Measurements from ENCODE around the gene PDE7B.

Gene PDE7B

GRCh38 chr6:136038531-136038930, 187.0 kb downstream of the PDE7B start:
- no peak for DNase-seq
- H3K4me3 Mint-ChIP-seq: no peak overlapping the region
- H3K4me1 Mint-ChIP-seq: peaks cover 13% of the 10 kb centered on the region
- H3K27me3 Mint-ChIP-seq: peaks cover 10% of the 10 kb centered on the region
- no peaks in the 10 kb centered on the region for H3K36me3 Mint-ChIP-seq (ENCODE audit: low read depth)
- no peak for ATAC-seq
- no peak overlapping the region for H3K27ac Mint-ChIP-seq
- no peaks in the 10 kb centered on the region for H3K9me3 Mint-ChIP-seq

GRCh38 chr6:136039185-136039584, 187.7 kb downstream of the PDE7B start:
- DNase-seq (no peak), ATAC-seq (no peak)
- Mint-ChIP-seq H3K27me3 (peaks cover 10% of the 10 kb centered on the region), H3K27ac (no peak overlapping the region), H3K36me3 (ENCODE audit: low read depth) (no peaks in the 10 kb centered on the region), H3K9me3 (no peaks in the 10 kb centered on the region), H3K4me1 (peaks cover 13% of the 10 kb centered on the region), H3K4me3 (no peak overlapping the region)

GRCh38 chr6:136050475-136050874, 199.0 kb downstream of the PDE7B start:
- Mint-ChIP-seq H3K9me3 (peaks cover 4% of the 10 kb centered on the region), H3K4me3 (no peak overlapping the region), H3K27ac (no peak overlapping the region), H3K36me3 (ENCODE audit: low read depth) (peaks cover 2% of the 10 kb centered on the region), H3K4me1 (peaks cover 8% of the 10 kb centered on the region), H3K27me3 (no peaks in the 10 kb centered on the region)
- no peak for DNase-seq
- no peak for ATAC-seq

GRCh38 chr6:136051140-136051775, 199.8 kb downstream of the PDE7B start:
- no peak overlapping the region for H3K27ac Mint-ChIP-seq
- no peak overlapping the region for H3K4me3 Mint-ChIP-seq
- no peak for ATAC-seq
- H3K4me1 Mint-ChIP-seq: peaks cover 8% of the 10 kb centered on the region
- H3K27me3 Mint-ChIP-seq: peaks cover 1% of the 10 kb centered on the region
- peaks cover 4% of the 10 kb centered on the region for H3K9me3 Mint-ChIP-seq
- DNase-seq: no peak
- peaks cover 2% of the 10 kb centered on the region for H3K36me3 Mint-ChIP-seq (ENCODE audit: low read depth)

GRCh38 chr6:136052031-136052430, 200.5 kb downstream of the PDE7B start:
- H3K4me3 Mint-ChIP-seq: no peak overlapping the region
- ATAC-seq (no peak), DNase-seq (no peak)

GRCh38 chr6:136058852-136059251, 207.4 kb downstream of the PDE7B start:
- Mint-ChIP-seq H3K27ac (no peak overlapping the region), H3K27me3 (peaks cover 6% of the 10 kb centered on the region), H3K36me3 (ENCODE audit: low read depth) (no peaks in the 10 kb centered on the region), H3K9me3 (no peaks in the 10 kb centered on the region), H3K4me3 (no peak overlapping the region), H3K4me1 (no peaks in the 10 kb centered on the region)
- ATAC-seq (no peak), DNase-seq (no peak)

More at GRCh38 chr6:136052031-136052430, 200.5 kb downstream of the PDE7B start:
- peaks cover 8% of the 10 kb centered on the region for H3K4me1 Mint-ChIP-seq
- peaks cover 1% of the 10 kb centered on the region for H3K27me3 Mint-ChIP-seq
- H3K9me3 Mint-ChIP-seq: peaks cover 4% of the 10 kb centered on the region
- H3K36me3 Mint-ChIP-seq (ENCODE audit: low read depth): peaks cover 2% of the 10 kb centered on the region
- H3K27ac Mint-ChIP-seq: no peak overlapping the region

GRCh38 chr6:136059308-136059707, 207.8 kb downstream of the PDE7B start:
- DNase-seq (no peak), ATAC-seq (no peak)
- H3K36me3 Mint-ChIP-seq (ENCODE audit: low read depth): no peaks in the 10 kb centered on the region
- no peak overlapping the region for H3K27ac Mint-ChIP-seq
- peaks cover 6% of the 10 kb centered on the region for H3K27me3 Mint-ChIP-seq
- no peaks in the 10 kb centered on the region for H3K9me3 Mint-ChIP-seq
- no peak overlapping the region for H3K4me3 Mint-ChIP-seq
- no peaks in the 10 kb centered on the region for H3K4me1 Mint-ChIP-seq

- Mint-ChIP-seq H3K27me3 (peaks cover 6% of the 10 kb centered on the region), H3K4me1 (no peaks in the 10 kb centered on the region), H3K36me3 (ENCODE audit: low read depth) (no peaks in the 10 kb centered on the region), H3K4me3 (no peak overlapping the region), H3K9me3 (no peaks in the 10 kb centered on the region), H3K27ac (no peak overlapping the region)
- no peak for DNase-seq
- ATAC-seq: no peak
Observed at GRCh38 chr6:136060052-136060451, 208.6 kb downstream of the PDE7B start.

- H3K4me1 Mint-ChIP-seq: no peaks in the 10 kb centered on the region
- peaks cover 6% of the 10 kb centered on the region for H3K27me3 Mint-ChIP-seq
- no peaks in the 10 kb centered on the region for H3K36me3 Mint-ChIP-seq (ENCODE audit: low read depth)
- H3K9me3 Mint-ChIP-seq: no peaks in the 10 kb centered on the region
- no peak overlapping the region for H3K4me3 Mint-ChIP-seq
- ATAC-seq (no peak), DNase-seq (no peak)
- no peak overlapping the region for H3K27ac Mint-ChIP-seq
Observed at GRCh38 chr6:136060759-136061158, 209.3 kb downstream of the PDE7B start.

GRCh38 chr6:136061701-136062100, 210.2 kb downstream of the PDE7B start:
- Mint-ChIP-seq H3K4me1 (no peaks in the 10 kb centered on the region), H3K4me3 (no peak overlapping the region)

GRCh38 chr6:136063096-136063495, 211.6 kb downstream of the PDE7B start:
- no peaks in the 10 kb centered on the region for H3K36me3 Mint-ChIP-seq (ENCODE audit: low read depth)
- no peaks in the 10 kb centered on the region for H3K9me3 Mint-ChIP-seq
- H3K4me3 Mint-ChIP-seq: no peak overlapping the region
- H3K27me3 Mint-ChIP-seq: peaks cover 4% of the 10 kb centered on the region
- no peak for DNase-seq
- H3K27ac Mint-ChIP-seq: no peak overlapping the region
- no peak for ATAC-seq
- H3K4me1 Mint-ChIP-seq: no peaks in the 10 kb centered on the region

More at GRCh38 chr6:136061701-136062100, 210.2 kb downstream of the PDE7B start:
- ATAC-seq (no peak), DNase-seq (no peak)
- Mint-ChIP-seq H3K27me3 (peaks cover 4% of the 10 kb centered on the region), H3K9me3 (no peaks in the 10 kb centered on the region), H3K36me3 (ENCODE audit: low read depth) (no peaks in the 10 kb centered on the region), H3K27ac (no peak overlapping the region)

GRCh38 chr6:136066005-136066404, 214.5 kb downstream of the PDE7B start:
- no peak overlapping the region for H3K27ac Mint-ChIP-seq
- no peaks in the 10 kb centered on the region for H3K9me3 Mint-ChIP-seq
- no peaks in the 10 kb centered on the region for H3K4me1 Mint-ChIP-seq
- DNase-seq: no peak
- H3K4me3 Mint-ChIP-seq: no peak overlapping the region
- no peaks in the 10 kb centered on the region for H3K36me3 Mint-ChIP-seq (ENCODE audit: low read depth)
- no peaks in the 10 kb centered on the region for H3K27me3 Mint-ChIP-seq
- no peak for ATAC-seq

- H3K27me3 Mint-ChIP-seq: no peaks in the 10 kb centered on the region
Observed at GRCh38 chr6:136067731-136068341, 216.3 kb downstream of the PDE7B start.

GRCh38 chr6:136069119-136069518, 217.6 kb downstream of the PDE7B start:
- Mint-ChIP-seq H3K27me3 (no peaks in the 10 kb centered on the region), H3K36me3 (ENCODE audit: low read depth) (no peaks in the 10 kb centered on the region), H3K4me3 (no peak overlapping the region), H3K4me1 (no peaks in the 10 kb centered on the region), H3K27ac (no peak overlapping the region), H3K9me3 (no peaks in the 10 kb centered on the region)
- ATAC-seq (no peak), DNase-seq (no peak)

More at GRCh38 chr6:136067731-136068341, 216.3 kb downstream of the PDE7B start:
- Mint-ChIP-seq H3K4me1 (no peaks in the 10 kb centered on the region), H3K27ac (no peak overlapping the region), H3K9me3 (no peaks in the 10 kb centered on the region), H3K36me3 (ENCODE audit: low read depth) (no peaks in the 10 kb centered on the region), H3K4me3 (no peak overlapping the region)
- DNase-seq (no peak), ATAC-seq (no peak)

GRCh38 chr6:136070815-136071214, 219.3 kb downstream of the PDE7B start:
- H3K9me3 Mint-ChIP-seq: no peaks in the 10 kb centered on the region
- no peak for ATAC-seq
- no peak overlapping the region for H3K4me3 Mint-ChIP-seq

More at GRCh38 chr6:136070815-136071214, 219.3 kb downstream of the PDE7B start:
- no peak for DNase-seq
- Mint-ChIP-seq H3K27me3 (peaks cover 3% of the 10 kb centered on the region), H3K4me1 (no peaks in the 10 kb centered on the region), H3K36me3 (ENCODE audit: low read depth) (no peaks in the 10 kb centered on the region), H3K27ac (no peak overlapping the region)
